NCI-H2227 (cell line): ENCODE results near the gene B3GNT7.

ENCODE experiments used
- DNase-seq: peaks from one replicate; lab custom pipeline; 2025; ENCODE audit not compliant: unreplicated experiment; lab: John Stamatoyannopoulos, UW

The B3GNT7 gene

GRCh38 chr2:231383416-231384108 is 11.9 kb upstream of the B3GNT7 start:
- no peak for DNase-seq

DNA sequence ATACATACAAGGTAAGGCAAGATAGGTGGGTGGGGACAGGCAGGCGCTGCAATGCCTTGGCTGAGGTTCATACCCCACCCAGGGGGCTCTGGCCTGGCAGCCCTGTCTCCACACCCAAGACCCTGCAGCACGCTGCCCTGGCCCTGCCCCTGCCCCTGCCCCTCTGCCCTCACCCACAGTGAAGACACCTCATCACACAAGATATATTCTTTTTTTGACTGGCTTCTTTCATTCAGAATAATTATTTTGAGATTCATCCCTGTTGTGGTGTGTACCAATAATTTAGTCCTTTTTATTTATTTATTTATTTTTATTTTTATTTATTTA is 11.4 kb upstream of the B3GNT7 start:
- DNase-seq: no peak

- DNase-seq: no peak
Measured at GRCh38 chr2:231384970-231385369, 10.5 kb upstream of the B3GNT7 start.

- DNase-seq: no peak
Measured at GRCh38 chr2:231385429-231385828, 10.1 kb upstream of the B3GNT7 start.

DNA sequence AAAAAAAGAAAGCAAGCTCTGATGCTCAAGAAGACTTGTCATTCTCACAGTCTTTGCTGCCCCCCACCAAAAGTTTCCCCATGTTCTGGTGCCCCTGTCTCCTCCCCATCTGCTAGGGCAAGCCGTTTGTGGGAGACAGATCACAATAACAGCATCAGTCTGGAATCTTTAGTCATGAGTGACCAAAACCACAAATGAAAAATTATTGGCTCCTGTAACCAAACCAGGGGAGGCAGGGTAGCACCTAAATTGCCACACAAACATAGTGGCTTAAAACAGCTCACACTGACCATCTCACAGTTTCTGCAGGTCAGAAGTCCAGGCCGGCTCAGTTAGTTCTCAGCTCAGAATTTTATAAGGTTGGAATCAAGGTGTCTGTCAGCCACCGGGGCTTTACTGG is 9.1 kb upstream of the B3GNT7 start:
- no peak for DNase-seq

DNA sequence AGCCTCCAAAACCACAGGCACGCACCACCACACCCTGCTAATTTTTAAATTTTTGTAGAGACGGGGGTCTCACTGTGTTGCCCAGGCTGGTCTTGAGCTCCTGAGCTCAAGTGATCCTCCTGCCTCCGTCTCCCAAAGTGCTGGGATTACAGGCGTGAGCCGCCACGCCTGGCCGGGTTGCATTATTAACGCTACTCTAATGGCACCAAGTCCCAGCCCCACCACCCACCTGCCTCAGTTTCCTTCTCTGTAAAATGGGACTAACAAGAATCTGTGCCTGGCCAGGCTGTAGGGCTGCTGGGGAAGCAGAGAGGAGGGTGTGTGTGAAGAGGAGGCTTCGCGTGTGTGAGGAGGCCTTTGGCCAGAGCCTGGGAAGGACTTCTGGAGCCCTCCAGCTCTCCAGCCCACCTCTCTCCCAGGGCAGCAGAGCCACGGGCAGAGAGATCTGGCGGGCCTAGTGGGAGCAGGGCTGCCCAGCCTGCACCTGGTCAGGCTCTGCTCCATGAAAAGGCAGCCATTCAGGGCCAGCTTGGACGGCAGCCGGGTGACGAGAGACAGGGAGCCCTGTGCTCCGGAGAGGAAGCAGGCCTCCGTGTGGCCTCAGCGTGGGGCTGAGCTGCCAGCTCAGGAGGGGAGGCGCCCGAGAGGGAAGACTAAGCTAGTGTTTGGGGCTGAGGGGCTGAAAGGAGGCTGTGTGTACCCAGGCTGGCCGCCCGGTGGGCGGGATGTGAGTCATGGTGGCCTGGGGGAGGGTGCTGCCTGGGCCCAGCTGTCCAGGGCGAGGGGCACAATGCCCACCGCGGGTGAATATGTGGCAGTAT is 7.4 kb upstream of the B3GNT7 start:
- no peak for DNase-seq

DNA sequence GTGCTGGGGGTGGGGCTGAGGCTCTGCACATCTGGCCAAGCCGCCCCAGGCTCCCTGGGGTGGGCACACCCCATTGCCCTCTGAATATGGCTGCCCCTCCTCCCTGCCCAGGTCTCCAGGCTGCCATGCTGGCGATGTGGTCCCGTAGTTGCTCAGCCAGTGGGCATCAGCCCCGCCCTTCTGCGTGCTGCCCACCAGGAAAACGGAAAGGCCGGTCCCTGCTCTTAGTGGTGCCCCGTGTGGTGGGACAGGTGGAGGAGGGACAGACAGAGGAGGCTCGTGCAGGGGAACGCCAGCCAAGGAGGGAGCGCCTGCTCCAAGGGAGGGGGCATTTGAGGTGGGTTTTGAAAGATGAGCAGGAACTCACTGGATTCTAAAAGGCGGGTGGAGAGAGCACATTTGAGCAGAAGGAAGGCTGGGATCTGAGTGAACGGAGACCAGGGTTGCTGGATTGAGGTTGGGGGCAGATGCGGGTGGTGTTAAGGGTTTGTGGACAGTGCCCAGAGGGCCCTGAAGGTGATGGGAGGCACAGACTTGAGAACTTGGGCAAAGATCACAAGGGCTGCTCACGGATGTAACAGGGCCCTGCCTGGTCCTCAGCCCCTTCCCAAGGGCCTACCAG is 6.7 kb upstream of the B3GNT7 start:
- no peak for DNase-seq

GRCh38 chr2:231390667-231391066 is 4.8 kb upstream of the B3GNT7 start:
- DNase-seq: no peak

DNA sequence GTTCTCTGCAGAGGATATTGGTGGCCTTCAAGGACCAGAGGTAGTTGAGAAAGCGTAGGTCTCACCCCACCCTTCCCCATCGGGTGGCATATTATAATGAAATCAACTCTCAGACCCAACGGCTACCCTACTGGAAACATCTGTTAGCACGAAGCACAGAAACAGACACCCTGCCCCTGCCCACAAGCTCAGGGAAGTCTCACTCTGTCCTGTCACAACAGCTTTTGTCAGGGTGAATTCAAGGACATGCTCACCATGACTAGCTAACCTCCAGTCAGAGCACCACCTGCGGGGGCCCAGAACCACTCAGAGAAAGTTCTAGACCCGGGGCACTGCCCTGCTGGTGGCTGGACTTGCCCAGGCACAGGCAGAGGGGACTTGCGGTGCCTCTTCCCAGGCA is 3.5 kb upstream of the B3GNT7 start:
- DNase-seq: no peak

- DNase-seq: no peak
Measured at GRCh38 chr2:231392431-231393148, 2.9 kb upstream of the B3GNT7 start.

DNA sequence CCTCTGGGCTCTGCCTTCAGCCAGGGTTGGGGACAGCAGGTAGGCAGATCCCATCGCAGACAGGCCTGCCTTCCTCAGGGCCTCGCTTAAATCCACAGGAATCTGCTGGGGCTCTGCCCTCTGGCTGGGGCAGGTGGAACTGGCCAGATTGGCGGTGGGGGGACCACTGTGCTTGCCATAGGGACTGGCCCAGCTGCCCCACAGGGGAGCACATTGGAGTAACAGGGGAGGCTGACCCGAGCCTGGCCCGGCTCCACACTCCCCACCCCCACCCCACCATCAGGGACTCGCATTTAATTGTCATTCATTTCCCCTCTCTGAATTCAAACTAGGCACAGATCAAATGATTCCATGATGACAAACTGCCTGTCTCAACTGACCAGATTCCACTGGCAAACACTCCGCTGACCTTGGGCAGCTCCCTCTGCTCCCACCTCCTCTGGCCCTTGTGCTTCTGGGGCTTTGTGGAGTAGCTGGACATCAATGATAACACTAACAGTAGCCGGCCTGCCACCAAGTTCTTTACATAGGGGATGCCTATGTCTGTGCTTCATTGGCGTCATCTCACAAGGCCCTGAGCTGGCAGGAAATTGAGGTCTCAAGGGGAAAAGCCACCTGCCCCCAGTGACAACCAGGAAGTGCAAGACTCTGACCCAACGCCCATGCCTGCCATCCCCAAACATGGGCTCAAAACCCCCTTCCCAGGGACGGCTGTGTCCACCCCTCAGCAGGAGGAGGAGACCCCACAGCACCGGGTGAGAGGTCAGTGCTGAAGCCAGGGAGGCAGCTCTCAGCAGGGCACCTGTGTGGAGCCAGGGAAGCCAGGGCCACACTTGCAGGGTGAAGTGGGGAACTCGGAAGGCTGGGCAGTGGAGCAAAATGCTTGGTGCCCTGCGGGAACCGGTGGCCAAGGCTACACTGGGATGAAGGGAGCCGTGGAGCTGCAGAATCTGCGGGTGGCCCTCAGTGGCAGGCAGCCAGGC is 2.1 kb upstream of the B3GNT7 start:
- no peak for DNase-seq

DNA sequence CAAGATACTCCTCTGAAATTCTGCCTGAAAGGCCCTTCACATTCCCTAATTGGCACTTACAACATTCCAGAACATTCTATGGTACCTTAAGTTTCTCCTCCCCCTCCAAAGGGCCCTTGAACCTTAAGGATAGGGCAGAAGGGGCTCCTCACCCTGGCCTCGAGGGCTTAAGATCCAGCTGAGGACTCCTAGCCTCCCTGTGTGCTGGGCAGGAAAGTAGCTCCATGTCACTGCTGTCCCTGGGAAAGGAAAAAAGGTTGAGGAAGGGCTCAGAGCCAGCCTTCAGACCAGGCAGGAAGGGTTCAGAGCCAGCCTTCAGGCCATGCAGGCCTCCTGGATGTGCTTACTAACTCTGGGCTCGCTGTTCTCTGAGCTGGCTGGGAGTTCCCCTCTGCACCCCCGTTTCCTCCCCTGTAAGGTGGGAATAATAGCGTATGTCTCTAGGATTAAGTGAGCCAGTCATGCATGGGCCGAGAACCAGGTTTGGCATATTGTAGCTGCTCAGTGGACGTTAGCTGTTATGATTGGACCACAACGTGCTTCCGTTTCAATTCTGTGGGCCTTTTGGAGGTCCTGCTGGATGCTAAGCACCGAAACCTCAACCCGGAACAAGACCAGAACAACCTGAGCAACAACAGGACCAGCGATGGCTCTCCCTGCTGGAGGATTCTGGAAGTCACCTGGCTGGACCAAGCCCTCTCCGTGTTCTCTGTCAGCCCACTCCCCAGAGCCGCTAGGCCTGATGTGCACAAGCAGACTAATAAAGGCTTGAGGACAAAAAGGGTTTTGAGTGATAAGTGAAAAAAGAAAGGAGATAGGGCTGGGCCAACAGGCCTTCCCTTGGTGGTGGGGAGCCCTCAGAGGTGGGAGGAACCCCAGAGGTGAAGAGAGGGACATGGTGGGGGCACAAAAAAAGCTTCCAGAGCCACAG is 1.0 kb upstream of the B3GNT7 start:
- DNase-seq: peak; percentile 22

- DNase-seq: no peak
Measured at GRCh38 chr2:231396058-231396821, 730 bp downstream of the B3GNT7 start.

- no peak for DNase-seq
Measured at GRCh38 chr2:231397011-231397927, 1.8 kb downstream of the B3GNT7 start.

DNA sequence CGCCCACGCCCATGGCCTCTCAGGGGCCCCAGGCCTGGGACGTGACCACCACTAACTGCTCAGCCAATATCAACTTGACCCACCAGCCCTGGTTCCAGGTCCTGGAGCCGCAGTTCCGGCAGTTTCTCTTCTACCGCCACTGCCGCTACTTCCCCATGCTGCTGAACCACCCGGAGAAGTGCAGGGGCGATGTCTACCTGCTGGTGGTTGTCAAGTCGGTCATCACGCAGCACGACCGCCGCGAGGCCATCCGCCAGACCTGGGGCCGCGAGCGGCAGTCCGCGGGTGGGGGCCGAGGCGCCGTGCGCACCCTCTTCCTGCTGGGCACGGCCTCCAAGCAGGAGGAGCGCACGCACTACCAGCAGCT is 2.4 kb downstream of the B3GNT7 start:
- DNase-seq: no peak

DNA sequence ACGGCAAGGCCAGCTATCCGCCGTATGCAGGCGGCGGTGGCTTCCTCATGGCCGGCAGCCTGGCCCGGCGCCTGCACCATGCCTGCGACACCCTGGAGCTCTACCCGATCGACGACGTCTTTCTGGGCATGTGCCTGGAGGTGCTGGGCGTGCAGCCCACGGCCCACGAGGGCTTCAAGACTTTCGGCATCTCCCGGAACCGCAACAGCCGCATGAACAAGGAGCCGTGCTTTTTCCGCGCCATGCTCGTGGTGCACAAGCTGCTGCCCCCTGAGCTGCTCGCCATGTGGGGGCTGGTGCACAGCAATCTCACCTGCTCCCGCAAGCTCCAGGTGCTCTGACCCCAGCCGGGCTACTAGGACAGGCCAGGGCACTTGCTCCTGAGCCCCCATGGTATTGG is 3.1 kb downstream of the B3GNT7 start:
- DNase-seq: no peak

- DNase-seq: no peak
Measured at GRCh38 chr2:231399046-231399852, 3.7 kb downstream of the B3GNT7 start.
